Uterus (tissue), 4 donors: Measurements from ENCODE around the gene RPL38. TPM values are rescaled to one million over a fixed set of nuclear protein-coding genes. Genes with fewer than 3 reads are reported as not detected.

Experiments
- DNase-seq, 2 donors: peaks; one replicate each; pipeline ENCODE4 v3.0.0-alpha.2; 2019 to 2020
- H3K27ac ChIP-seq, 2 donors: fragments of 200-600 bp; sonication (generic); 1 replicate in 1 of 2; 2 replicates in 1 of 2; pipeline ENCODE4 v1.5.1; 2016 to 2018
- H3K27me3 ChIP-seq, 2 donors: fragments of 200-600 bp; sonication (generic); one replicate each; pipeline ENCODE4 v1.5.1; 2018 to 2019; ENCODE audit warnings: control low read depth in 1 of 2
- H3K36me3 ChIP-seq, 2 donors: fragments of 200-600 bp; sonication (generic); one replicate each; pipeline ENCODE4 v1.5.1; 2019; ENCODE audit warnings: control low read depth in 1 of 2
- H3K4me1 ChIP-seq, 2 donors: fragments of 200-600 bp; sonication (generic); one replicate each; pipeline ENCODE4 v1.5.1; 2018 to 2019; ENCODE audit warnings: control low read depth in 1 of 2
- H3K4me3 ChIP-seq, 2 donors: fragments of 200-600 bp; sonication (generic); 1 replicate in 1 of 2; 2 replicates in 1 of 2; pipeline ENCODE4 v1.5.1; 2018 to 2019; ENCODE audit warnings: mild to moderate bottlenecking in 1 of 2
- H3K9me3 ChIP-seq, 2 donors: fragments of 200-600 bp; sonication (generic); one replicate each; pipeline ENCODE4 v1.5.1; 2019; ENCODE audit warnings: control low read depth in 1 of 2
- POLR2A ChIP-seq, 2 donors: fragments of 450-650 bp; IDR thresholded peaks; one replicate each; pipeline ENCODE4 v1.6.1; 2016; ENCODE audit warnings: antibody characterized with exemption in 2 of 2, mild to moderate bottlenecking in 1 of 2, moderate library complexity in 1 of 2
- intact Hi-C: fragments of 100-400 bp; cut with DNase I; formaldehyde crosslinking; loops from one replicate; pipeline ENCODE4 v1.15.1; 2023; ENCODE audit warnings: low total_unique reads
- total RNA-seq, 4 donors: library from RNA; depleted of rRNA in 3 of 4; stranded (reverse); fragments of >200 nt in 3 of 4; gene quantifications; one replicate each; pipeline versions ENCODE4 v1.1.0 to v1.2.4, GENCODE V29; 2014 to 2023
- TF ChIP-seq, protein P1 (sequence below), 4 experiments: fragments of 200-600 bp in 2 of 4; fragments of 450-650 bp in 2 of 4; sonication (generic) in 2 of 4; IDR thresholded peaks; one replicate each; pipeline ENCODE4 v1.5.1; 2016 to 2019; ENCODE audit warnings: antibody characterized with exemption in 4 of 4, mild to moderate bottlenecking in 2 of 4, moderate library complexity in 1 of 4
- donor health status: DM: yes; HTN: yes; CAD: no.

The RPL38 gene
- total RNA-seq, 4 donors from 2014 or later, result 87.9 to 1,969 (median 610) TPM

DNA sequence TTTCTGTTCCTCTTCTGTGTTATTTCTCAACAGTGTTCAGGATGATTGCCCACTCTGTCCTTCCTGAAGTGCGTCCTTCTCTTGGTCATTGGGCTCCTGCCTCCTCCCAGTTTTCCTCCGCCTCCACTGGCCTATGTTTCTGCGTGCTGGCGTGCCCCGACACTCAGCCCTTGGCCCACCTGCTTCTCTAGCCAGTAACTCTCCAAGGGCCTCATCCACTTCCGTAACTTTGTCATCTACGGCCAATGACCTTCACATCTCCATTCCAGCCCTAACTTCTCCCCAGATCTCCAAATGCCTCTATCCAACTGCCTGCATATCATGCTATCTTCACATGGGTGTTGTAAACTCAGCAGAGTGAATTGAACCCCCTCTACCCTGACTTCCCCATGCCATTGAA, 39.6 kb upstream of the RPL38 start:
- H3K36me3 ChIP-seq, result no peaks in the 10 kb centered on the region
- TF ChIP-seq POLR2A (IDR thresholded peaks at IDR 0.05), result no peak
- TF ChIP-seq, protein P1, sequence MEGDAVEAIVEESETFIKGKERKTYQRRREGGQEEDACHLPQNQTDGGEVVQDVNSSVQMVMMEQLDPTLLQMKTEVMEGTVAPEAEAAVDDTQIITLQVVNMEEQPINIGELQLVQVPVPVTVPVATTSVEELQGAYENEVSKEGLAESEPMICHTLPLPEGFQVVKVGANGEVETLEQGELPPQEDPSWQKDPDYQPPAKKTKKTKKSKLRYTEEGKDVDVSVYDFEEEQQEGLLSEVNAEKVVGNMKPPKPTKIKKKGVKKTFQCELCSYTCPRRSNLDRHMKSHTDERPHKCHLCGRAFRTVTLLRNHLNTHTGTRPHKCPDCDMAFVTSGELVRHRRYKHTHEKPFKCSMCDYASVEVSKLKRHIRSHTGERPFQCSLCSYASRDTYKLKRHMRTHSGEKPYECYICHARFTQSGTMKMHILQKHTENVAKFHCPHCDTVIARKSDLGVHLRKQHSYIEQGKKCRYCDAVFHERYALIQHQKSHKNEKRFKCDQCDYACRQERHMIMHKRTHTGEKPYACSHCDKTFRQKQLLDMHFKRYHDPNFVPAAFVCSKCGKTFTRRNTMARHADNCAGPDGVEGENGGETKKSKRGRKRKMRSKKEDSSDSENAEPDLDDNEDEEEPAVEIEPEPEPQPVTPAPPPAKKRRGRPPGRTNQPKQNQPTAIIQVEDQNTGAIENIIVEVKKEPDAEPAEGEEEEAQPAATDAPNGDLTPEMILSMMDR (IDR thresholded peaks at IDR 0.05), result no peak
- no peak for DNase-seq
- H3K4me1 ChIP-seq, result no peaks in the 10 kb centered on the region
- no peaks in the 10 kb centered on the region for H3K9me3 ChIP-seq
- no peak overlapping the region for H3K4me3 ChIP-seq
- no peak overlapping the region for H3K27ac ChIP-seq
- H3K27me3 ChIP-seq, result no peaks in the 10 kb centered on the region
- intact Hi-C loops, result no loop called here

DNA sequence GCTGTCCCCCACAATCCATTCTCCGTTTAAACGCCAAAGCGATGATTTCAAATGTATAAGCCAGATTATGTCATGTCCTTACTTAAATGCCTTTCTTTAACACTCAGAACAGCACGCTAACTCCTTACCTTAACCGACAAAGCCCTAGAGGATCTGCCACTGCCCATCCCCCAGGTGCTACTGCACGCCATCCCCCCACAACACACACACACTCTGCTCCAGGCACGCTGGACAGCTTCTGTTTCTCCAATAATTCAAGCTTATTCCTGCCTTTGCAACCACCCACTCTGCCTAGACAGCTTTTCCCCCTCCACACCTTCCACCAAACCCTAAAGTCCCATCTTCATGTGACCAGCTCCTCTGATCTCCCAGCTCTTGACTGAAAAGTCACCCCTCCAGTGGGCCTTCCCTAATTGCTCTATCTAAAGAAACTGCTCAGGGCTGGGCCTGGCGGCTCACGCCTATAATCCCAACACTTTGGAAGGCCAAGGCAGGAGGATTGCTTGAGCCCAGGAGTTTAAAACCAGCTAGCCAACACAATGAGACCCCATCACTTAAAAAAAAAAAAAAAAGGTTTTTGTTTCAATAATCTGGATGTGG, 38.9 kb upstream of the RPL38 start:
- intact Hi-C loops, result no loop called here
- Histone ChIP-seq H3K4me3 (no peak overlapping the region), H3K4me1 (no peaks in the 10 kb centered on the region), H3K27ac (no peak overlapping the region), H3K9me3 (no peaks in the 10 kb centered on the region), H3K27me3 (no peaks in the 10 kb centered on the region), H3K36me3 (no peaks in the 10 kb centered on the region)
- no peak for TF ChIP-seq POLR2A (IDR thresholded peaks at IDR 0.05)
- TF ChIP-seq, protein P1 (IDR thresholded peaks at IDR 0.05), result no peak
- DNase-seq, result no peak

DNA sequence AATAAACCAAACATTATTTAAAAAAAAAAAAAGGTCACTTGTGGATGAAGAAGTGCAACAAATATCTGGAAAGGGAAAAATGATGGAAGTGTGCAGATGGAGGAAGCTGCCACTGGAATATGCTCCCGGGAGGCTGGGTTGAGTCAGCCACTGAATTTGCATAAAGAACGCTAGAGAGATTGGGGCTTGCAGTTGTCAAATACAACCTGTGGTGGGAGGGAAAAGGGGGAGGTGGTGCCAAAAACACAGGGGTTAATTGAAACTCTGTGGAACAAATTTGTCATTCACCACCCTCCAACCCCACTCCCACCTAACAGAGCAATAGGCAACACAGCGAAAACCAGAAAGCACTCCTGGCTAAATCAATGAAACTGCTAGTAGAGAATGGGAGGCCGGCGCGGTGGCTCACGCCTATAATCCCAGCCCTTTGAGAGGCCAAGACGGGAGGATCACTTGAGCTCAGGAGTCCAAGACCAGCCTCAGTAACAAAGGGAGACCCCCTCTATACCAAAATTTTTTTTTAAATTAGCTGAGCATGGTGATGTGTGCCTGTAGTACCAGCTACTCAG, 37.6 kb upstream of the RPL38 start:
- TF ChIP-seq, protein P1 (IDR thresholded peaks at IDR 0.05), result no peak
- TF ChIP-seq POLR2A (IDR thresholded peaks at IDR 0.05), result no peak
- no peaks in the 10 kb centered on the region for H3K4me1 ChIP-seq
- no peaks in the 10 kb centered on the region for H3K9me3 ChIP-seq
- intact Hi-C loops, result no loop called here
- no peaks in the 10 kb centered on the region for H3K27me3 ChIP-seq
- DNase-seq, result no peak
- no peak overlapping the region for H3K27ac ChIP-seq
- no peak overlapping the region for H3K4me3 ChIP-seq
- H3K36me3 ChIP-seq, result no peaks in the 10 kb centered on the region

DNA sequence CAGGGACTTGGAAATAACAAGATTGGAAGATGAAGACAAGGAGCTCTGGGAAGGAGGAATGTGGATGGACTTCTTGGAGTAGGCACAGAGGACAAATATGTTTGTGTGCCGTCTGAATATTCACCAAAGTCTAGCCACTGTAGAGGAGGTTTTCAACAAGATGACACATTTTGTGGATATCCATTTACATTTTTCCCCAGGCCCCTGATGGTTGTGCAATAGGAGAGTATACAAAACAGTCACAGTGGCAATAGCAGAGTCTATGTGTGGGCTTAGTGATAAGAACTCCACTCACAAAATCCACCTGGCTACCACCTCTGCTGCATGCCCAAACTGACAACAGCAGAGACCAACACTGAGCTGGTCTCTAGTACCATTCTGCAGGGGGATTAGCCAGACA, 32.6 kb upstream of the RPL38 start:
- H3K9me3 ChIP-seq, result no peaks in the 10 kb centered on the region
- no peaks in the 10 kb centered on the region for H3K36me3 ChIP-seq
- DNase-seq, result no peak
- no peak overlapping the region for H3K4me3 ChIP-seq
- no peak overlapping the region for H3K27ac ChIP-seq
- intact Hi-C loops, result loop anchor here (2.0 kb wide), 1 partner anchor 742 kb away; no protein-coding TSS in a partner anchor
- H3K4me1 ChIP-seq, result no peaks in the 10 kb centered on the region
- no peaks in the 10 kb centered on the region for H3K27me3 ChIP-seq
- TF ChIP-seq POLR2A (IDR thresholded peaks at IDR 0.05), result no peak
- TF ChIP-seq, protein P1 (IDR thresholded peaks at IDR 0.05), result no peak

DNA sequence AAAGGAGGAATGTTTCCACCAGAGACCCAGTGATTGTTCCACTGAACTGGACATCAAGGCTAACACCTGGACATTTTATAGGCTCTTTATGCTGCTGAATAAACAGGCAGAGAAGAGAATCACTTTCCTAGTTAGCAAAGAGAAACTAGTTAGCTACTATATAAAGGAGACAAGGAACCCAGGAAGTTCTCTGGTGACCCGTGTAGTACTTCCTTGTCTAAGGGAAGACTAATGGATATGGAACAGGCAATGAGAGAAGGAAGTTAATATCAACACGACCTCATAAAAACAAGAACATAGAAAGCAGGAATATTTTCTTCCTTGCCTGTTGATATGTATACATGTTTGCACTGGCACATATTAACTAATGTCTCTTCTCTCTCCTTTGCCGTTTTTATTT, 30.8 kb upstream of the RPL38 start:
- Histone ChIP-seq H3K36me3 (no peaks in the 10 kb centered on the region), H3K4me1 (no peaks in the 10 kb centered on the region), H3K27me3 (peaks cover 0 to 6% of the 10 kb centered on the region in 2 donors), H3K4me3 (no peak overlapping the region), H3K9me3 (no peaks in the 10 kb centered on the region), H3K27ac (no peak overlapping the region)
- TF ChIP-seq POLR2A (IDR thresholded peaks at IDR 0.05), result no peak
- intact Hi-C loops, result no loop called here
- no peak for DNase-seq
